CD4-positive, alpha-beta T cell treated with Interferon gamma for 1 hour (primary cell): ENCODE measurements around the gene CYTH3.
"Not testable (repeated sequence)": the region's sequence is repeated elsewhere in the genome, so short reads cannot be mapped to it uniquely, and the experiment has no call there.

ENCODE experiments used
- DNase-seq: peaks from one replicate; pipeline ENCODE4 v3.0.0-alpha.2; 2020

The CYTH3 gene

GRCh38 chr7:6164491-6164890, 107.9 kb downstream of the CYTH3 start:
- no peak for DNase-seq

GRCh38 chr7:6164010-6164409, 108.4 kb downstream of the CYTH3 start:
- DNase-seq, result no peak

DNA sequence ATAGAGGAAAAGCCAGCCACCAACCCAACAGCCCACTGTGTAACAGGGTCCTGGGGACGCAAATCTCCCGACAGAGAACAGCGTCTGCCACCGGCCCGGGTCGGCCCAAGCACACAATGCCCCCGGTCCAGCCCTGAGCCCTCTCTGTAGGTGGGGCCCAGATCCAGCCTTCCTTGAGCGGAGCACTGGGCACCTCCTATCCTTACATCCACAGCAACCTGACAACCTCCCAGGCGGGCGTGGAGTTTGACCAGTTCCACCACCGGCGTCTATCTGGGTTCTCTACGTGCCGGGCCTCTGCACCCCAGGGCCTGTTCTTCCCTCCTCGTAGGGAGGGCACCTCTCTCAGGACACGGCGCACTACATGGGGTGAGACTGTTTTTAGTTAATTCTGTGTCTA, 109.0 kb downstream of the CYTH3 start:
- no peak for DNase-seq

DNA sequence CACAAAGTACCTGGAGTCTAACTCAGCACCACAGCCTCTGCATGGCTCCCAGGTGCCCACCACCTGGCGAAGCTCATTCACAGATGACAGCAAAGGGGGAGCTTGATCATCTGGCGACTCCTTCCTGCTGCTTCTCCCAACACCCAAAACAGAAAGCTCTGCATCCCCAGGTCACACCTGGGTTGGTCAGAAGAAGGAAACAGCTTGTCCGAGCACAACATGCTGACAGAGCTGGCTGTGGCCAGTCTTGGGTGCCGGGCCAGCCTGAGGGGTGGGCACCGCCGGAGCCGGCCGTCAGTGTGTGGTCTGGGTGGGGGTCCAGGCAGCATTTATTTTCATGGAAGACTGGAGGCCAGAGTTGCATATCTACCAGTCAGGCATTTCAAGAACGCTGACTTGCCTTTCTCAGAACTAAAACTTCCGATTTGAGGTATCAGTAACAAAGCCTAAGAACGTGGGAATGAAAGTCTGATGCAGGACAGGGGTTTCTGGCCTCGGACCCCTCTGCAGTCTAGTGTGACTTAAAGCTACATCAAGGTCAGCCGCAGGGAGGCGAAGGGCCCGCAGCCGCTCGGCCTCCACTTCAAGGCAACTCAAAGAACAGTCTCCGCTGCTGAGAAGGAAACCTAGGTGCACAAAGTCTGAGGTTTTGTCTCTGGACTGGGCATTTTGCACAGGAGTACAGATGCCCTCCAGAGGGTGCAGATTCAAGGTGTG, 109.6 kb downstream of the CYTH3 start:
- no peak for DNase-seq

- no peak for DNase-seq
These were observed 110.1 kb downstream of the CYTH3 start for GRCh38 chr7:6162331-6162620.

GRCh38 chr7:6161463-6162330, 110.7 kb downstream of the CYTH3 start:
- DNase-seq, result no peak

DNA sequence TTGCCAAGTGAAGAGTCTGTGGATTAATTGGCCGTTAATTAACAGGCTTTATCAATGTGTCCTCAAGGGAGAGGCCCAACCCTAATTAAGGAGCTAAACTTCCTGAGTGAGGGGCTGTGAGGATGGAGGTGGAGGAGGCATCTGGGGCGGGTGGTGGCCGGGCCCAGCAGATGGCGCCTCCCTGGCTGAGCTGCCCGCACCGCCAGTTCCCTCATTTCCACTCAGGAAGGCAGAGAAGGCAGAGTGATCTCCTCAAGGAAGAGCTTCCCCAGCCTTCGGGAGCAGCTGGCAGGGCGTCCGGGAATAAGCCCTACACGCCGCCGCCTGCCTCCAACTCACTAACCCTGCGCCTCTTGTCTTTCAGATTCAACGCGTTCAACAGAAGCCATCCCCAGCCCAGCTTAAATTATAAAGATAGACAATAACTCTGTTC, 112.2 kb downstream of the CYTH3 start:
- no peak for DNase-seq

- DNase-seq, result no peak
These were observed 112.8 kb downstream of the CYTH3 start for GRCh38 chr7:6159524-6160031.

DNA sequence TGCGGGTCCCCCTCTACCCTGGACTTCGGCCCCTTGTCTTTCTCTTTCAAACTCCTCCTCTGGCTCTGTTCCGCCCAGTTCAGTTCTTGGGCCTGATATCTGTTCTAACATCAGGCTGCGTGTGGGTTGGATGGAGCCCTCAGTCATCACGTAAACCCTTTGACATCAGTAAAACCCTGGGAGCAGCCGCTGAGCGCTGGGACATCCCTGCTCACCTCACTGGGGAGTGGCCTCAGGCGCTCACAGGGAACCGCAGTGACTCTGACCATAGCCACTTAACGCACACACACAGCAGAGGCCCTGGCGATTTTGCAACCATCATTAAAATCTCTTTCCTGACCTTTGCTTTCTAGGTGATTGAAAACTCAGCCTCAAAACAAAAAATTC, 113.3 kb downstream of the CYTH3 start:
- DNase-seq, result no peak

- DNase-seq, result no peak
These were observed 113.9 kb downstream of the CYTH3 start for GRCh38 chr7:6158424-6159096.

GRCh38 chr7:6157685-6158423, 114.6 kb downstream of the CYTH3 start:
- DNase-seq, result no peak

GRCh38 chr7:6156734-6157133, 115.7 kb downstream of the CYTH3 start:
- DNase-seq, result no peak

- no peak for DNase-seq
These were observed 116.8 kb downstream of the CYTH3 start for GRCh38 chr7:6155596-6155995.

DNA sequence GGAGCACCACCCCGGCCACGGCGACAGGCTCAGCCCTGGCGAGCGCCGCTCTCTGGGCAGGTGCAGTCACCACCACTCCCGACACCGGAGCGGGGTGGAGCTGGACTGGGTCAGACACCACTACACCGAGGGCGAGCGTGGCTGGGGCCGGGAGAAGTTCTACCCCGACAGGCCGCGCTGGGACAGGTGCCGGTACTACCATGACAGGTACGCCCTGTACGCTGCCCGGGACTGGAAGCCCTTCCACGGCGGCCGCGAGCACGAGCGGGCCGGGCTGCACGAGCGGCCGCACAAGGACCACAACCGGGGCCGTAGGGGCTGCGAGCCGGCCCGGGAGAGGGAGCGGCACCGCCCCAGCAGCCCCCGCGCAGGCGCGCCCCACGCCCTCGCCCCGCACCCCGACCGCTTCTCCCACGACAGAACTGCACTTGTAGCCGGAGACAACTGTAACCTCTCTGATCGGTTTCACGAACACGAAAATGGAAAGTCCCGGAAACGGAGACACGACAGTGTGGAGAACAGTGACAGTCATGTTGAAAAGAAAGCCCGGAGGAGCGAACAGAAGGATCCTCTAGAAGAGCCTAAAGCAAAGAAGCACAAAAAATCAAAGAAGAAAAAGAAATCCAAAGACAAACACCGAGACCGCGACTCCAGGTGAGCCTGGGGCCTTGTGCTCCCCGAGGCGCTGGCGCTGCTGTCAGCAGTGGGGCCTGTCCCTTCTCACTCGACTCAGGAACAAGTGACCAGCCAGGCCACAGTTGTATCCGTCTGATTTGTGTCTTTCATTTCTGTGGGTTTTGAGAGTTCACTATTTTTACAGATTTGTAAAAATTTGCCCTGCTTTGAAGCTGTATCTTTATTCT, 117.7 kb downstream of the CYTH3 start:
- no peak for DNase-seq

- no peak for DNase-seq
These were observed 118.5 kb downstream of the CYTH3 start for GRCh38 chr7:6153646-6154541.

DNA sequence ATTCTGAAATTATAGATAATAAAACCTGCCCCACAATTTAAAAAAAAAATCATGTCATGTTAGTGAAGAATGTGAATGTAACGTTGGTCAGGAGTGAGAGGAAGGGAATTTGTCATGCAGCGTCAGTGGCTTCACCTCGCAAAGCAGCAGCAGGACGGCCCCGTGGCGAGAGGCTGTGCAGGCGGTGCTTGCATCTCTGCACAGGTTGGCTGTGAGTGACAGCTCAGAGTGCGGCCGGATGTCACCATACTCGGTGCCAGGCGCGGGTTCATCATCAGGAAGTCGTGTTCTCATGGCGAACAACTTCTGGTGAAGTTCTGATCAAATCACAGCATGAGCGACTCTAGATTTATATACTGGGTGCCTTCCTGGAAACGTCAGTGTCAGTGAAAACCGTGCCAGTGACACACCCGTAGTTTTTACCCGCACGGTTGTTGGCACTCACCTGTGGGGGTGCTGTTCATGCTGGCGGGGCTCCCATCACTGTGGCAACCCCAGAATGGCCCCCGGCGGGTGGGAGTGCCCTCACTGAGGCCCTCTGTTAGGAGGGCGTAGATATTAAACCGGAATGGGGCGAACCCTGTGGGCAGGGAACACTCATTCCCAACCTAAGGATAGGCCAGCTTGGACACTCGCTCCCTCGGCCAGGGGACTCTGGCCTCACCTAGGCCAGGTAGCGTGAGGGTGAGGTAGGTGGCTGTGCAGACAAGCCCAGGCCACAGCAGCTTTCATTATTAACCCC, 120.3 kb downstream of the CYTH3 start:
- DNase-seq, result no peak

DNA sequence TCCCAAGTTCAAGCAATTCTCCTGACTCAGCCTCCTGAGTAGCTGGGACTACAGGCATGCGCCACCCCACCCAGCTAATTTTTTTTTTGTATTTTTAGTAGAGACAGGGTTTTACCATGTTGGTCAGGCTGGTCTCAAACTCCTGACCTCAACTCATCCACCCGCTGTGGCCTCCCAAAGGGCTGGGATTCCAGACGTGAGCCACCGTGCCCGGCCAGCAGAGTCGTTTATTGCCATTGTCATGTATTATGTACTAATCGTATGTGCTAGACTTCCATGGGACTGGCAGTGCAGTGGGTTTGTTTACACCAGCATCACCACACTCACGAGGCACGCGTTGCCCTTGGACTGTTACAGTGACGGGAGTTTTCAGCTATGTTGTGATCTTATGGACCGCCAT, 120.9 kb downstream of the CYTH3 start:
- DNase-seq, result not testable (repeated sequence)

DNA sequence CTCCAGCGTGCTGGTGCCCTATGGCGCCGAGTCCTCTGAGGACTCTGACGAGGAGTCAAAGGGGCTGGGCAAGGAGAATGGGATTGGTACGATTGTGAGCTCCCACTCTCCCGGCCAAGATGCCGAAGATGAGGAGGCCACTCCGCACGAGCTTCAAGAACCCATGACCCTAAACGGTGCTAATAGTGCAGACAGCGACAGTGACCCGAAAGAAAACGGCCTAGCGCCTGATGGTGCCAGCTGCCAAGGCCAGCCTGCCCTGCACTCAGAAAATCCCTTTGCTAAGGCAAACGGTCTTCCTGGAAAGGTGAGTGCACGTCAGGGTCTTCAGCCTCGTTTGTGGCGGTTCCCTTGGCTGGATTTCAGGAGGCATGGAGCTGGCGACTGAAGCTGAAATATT, 122.4 kb downstream of the CYTH3 start:
- DNase-seq, result no peak

DNA sequence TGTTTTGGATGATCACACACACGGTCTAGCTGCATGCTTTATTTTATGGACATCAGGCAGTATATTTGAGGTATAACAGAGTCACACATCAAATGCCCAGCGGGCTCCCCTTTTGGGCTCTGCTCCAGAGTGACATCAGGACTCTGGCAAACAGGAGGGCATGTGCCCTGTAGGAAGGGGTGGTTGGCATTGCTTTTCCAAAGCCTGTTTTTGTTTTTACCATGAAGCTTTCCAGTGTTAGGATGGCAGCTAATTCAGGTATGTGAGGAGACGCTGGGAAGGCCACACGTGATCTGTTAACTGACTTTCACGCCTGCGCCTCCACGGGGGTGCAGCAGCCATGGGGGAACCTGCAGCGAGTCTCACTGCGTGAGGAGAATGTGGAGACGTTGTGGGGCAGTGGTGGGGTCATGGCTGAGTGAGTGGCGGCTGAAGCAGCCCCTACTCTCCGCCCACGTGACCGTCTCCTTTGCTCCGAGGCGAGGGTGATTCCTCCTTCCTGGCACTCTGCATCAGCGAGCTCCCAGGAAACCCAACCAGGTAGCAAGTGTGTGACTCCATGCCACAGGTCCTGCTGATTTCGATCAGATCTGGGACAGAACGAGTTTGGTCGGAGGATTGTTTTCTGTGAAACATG, 123.6 kb downstream of the CYTH3 start:
- DNase-seq, result no peak

GRCh38 chr7:6147627-6148026, 124.8 kb downstream of the CYTH3 start:
- no peak for DNase-seq
